ENCODE results near the gene SLC22A13. TPM values are rescaled to one million over a fixed set of nuclear protein-coding genes. Genes with fewer than 3 reads are reported as not detected.

Gene SLC22A13
- total RNA-seq, 1 experiment from 2014 or later, result 0.33 TPM

DNA sequence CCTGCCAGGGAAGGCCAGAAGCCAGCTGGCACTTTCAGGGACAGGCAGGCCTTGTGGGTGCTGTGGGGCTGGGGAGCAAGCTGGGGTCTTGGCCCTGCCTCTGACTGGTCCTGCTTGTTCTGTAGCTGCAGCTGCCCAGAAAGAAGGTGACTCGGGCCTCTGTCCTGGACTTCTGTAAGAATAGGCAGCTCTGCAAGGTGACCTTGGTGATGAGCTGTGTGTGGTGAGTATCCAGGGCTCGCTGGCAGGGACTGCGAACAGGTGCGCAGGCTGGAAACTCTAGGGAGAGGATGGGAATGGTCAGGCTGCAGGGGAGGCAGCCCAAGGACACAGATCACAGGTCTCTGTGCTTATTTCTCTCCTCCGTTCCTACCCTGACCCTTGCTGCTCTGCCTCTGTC lies 47.7 kb downstream of the SLC22A13 start:
- ChIA-PET POLR2A (no interaction called here), CTCF (interaction anchor here (0.7 kb wide), 1 partner anchor 15 kb away, joined by 4 read pairs; no protein-coding TSS in a partner anchor)
- Histone ChIP-seq H3K27ac (ENCODE audit: low read length) (no peak overlapping the region), H3K9me3 (ENCODE audit: control insufficient read depth, insufficient read depth, low read depth, low read length) (no peaks in the 10 kb centered on the region), H3K4me1 (ENCODE audit: control insufficient read depth, insufficient read depth, low read length) (no peaks in the 10 kb centered on the region), H3K27me3 (ENCODE audit: control insufficient read depth, insufficient read depth, low read length) (no peaks in the 10 kb centered on the region), H3K4me3 (ENCODE audit: low read depth in 2 of 2, low read length in 2 of 2) (no peak overlapping the region), H3K36me3 (ENCODE audit: control insufficient read depth, insufficient read depth, low read length) (no peaks in the 10 kb centered on the region)
- ATAC-seq, result no peak
- no TSS peak for BruUV-seq (replicated peaks)
- intact Hi-C loops (cut with micrococcal nuclease; ENCODE audit: unreplicated experiment), result no loop called here
- TF ChIP-seq TCF7L2 (IDR thresholded peaks at IDR 0.05; ENCODE audit: low read depth, low read length), result no peak
- no peak for TF ChIP-seq SIN3A (IDR thresholded peaks at IDR 0.05; ENCODE audit: borderline replicate concordance, insufficient read depth, low read depth, low read length)
- TF ChIP-seq, protein P1, sequence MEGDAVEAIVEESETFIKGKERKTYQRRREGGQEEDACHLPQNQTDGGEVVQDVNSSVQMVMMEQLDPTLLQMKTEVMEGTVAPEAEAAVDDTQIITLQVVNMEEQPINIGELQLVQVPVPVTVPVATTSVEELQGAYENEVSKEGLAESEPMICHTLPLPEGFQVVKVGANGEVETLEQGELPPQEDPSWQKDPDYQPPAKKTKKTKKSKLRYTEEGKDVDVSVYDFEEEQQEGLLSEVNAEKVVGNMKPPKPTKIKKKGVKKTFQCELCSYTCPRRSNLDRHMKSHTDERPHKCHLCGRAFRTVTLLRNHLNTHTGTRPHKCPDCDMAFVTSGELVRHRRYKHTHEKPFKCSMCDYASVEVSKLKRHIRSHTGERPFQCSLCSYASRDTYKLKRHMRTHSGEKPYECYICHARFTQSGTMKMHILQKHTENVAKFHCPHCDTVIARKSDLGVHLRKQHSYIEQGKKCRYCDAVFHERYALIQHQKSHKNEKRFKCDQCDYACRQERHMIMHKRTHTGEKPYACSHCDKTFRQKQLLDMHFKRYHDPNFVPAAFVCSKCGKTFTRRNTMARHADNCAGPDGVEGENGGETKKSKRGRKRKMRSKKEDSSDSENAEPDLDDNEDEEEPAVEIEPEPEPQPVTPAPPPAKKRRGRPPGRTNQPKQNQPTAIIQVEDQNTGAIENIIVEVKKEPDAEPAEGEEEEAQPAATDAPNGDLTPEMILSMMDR (IDR thresholded peaks at IDR 0.05), result no peak
- TF ChIP-seq, protein P2, sequence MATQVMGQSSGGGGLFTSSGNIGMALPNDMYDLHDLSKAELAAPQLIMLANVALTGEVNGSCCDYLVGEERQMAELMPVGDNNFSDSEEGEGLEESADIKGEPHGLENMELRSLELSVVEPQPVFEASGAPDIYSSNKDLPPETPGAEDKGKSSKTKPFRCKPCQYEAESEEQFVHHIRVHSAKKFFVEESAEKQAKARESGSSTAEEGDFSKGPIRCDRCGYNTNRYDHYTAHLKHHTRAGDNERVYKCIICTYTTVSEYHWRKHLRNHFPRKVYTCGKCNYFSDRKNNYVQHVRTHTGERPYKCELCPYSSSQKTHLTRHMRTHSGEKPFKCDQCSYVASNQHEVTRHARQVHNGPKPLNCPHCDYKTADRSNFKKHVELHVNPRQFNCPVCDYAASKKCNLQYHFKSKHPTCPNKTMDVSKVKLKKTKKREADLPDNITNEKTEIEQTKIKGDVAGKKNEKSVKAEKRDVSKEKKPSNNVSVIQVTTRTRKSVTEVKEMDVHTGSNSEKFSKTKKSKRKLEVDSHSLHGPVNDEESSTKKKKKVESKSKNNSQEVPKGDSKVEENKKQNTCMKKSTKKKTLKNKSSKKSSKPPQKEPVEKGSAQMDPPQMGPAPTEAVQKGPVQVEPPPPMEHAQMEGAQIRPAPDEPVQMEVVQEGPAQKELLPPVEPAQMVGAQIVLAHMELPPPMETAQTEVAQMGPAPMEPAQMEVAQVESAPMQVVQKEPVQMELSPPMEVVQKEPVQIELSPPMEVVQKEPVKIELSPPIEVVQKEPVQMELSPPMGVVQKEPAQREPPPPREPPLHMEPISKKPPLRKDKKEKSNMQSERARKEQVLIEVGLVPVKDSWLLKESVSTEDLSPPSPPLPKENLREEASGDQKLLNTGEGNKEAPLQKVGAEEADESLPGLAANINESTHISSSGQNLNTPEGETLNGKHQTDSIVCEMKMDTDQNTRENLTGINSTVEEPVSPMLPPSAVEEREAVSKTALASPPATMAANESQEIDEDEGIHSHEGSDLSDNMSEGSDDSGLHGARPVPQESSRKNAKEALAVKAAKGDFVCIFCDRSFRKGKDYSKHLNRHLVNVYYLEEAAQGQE (IDR thresholded peaks at IDR 0.05; ENCODE audit: insufficient read depth in 1 of 2, low read depth in 2 of 2, low read length in 1 of 2), result no peak
- no peak for TF ChIP-seq POLR2AphosphoS5 (IDR thresholded peaks at IDR 0.05; ENCODE audit: low read depth, low read length)
- no peak for DNase-seq (ENCODE audit: low read depth, low spot score)
- in situ Hi-C loops (cut with HindIII; ENCODE audit: low pct_unique_long_range_greater_than_20kb, low sequenced_read_pairs), result no loop called here

DNA sequence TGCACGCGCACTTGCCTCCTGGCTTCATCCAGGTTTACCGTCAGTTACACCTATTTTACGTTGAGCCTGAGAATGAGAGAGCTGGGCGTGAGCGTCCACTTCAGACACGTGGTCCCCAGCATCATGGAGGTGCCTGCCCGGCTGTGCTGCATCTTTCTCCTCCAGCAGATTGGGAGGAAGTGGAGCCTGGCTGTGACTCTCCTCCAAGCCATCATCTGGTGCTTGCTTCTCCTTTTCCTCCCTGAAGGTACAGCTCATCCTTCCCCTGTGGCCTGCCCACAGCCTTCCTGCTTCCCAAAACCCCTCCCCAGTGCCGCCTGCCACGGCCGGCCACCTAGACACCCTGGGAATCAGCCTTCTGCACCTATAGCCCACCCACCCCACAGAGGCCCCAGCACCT lies 48.1 kb downstream of the SLC22A13 start:
- DNase-seq (ENCODE audit: low read depth, low spot score) (no peak), ATAC-seq (no peak)
- CTCF ChIA-PET, result interaction anchor here (0.7 kb wide), 1 partner anchor 15 kb away, joined by 4 read pairs; no protein-coding TSS in a partner anchor
- Histone ChIP-seq H3K36me3 (ENCODE audit: control insufficient read depth, insufficient read depth, low read length) (no peaks in the 10 kb centered on the region), H3K27ac (ENCODE audit: low read length) (no peak overlapping the region), H3K9me3 (ENCODE audit: control insufficient read depth, insufficient read depth, low read depth, low read length) (no peaks in the 10 kb centered on the region), H3K27me3 (ENCODE audit: control insufficient read depth, insufficient read depth, low read length) (no peaks in the 10 kb centered on the region), H3K4me3 (ENCODE audit: low read depth in 2 of 2, low read length in 2 of 2) (no peak overlapping the region), H3K4me1 (ENCODE audit: control insufficient read depth, insufficient read depth, low read length) (no peaks in the 10 kb centered on the region)
- in situ Hi-C loops (cut with HindIII; ENCODE audit: low pct_unique_long_range_greater_than_20kb, low sequenced_read_pairs) (no loop called here), intact Hi-C loops (cut with micrococcal nuclease; ENCODE audit: unreplicated experiment) (no loop called here)
- TF ChIP-seq, protein P1 (IDR thresholded peaks at IDR 0.05), result no peak
- TF ChIP-seq, protein P2 (IDR thresholded peaks at IDR 0.05; ENCODE audit: insufficient read depth in 1 of 2, low read depth in 2 of 2, low read length in 1 of 2), result no peak
- POLR2A ChIA-PET, result no interaction called here
- no TSS peak for BruUV-seq (replicated peaks)
